ENCODE data around the gene F13A1.

- no peak for TF ChIP-seq CTCF (IDR thresholded peaks at IDR 0.05)
- TF ChIP-seq POLR2A (IDR thresholded peaks at IDR 0.05), result no peak
These were observed 7.5 kb downstream of the F13A1 start for GRCh38 chr6:6312901-6313441.
